Endodermal cell (in vitro differentiated cells): ENCODE measurements around the gene B3GALNT1. TPM values are rescaled to one million over a fixed set of nuclear protein-coding genes. Genes with fewer than 3 reads are reported as not detected.

Source experiments
- DNase-seq: peaks from one replicate; pipeline ENCODE4 v3.0.0-alpha.2; 2017
- H3K27ac ChIP-seq: 2 replicates; pipeline ENCODE4 v1.5.1; 2013; ENCODE audit warnings: mild to moderate bottlenecking, low read depth, low read length, moderate library complexity
- H3K27me3 ChIP-seq: 2 replicates; pipeline ENCODE4 v1.6.1; 2013; ENCODE audit warnings: mild to moderate bottlenecking, low read length, moderate library complexity; ENCODE audit not compliant: insufficient read depth, control insufficient read depth, poor library complexity, severe bottlenecking
- H3K36me3 ChIP-seq: 2 replicates; pipeline ENCODE4 v1.7.0; 2013; ENCODE audit warnings: mild to moderate bottlenecking, low read length, moderate library complexity; ENCODE audit not compliant: control insufficient read depth, insufficient read depth
- H3K4me1 ChIP-seq: one replicate; pipeline ENCODE4 v1.7.0; 2013; ENCODE audit warnings: low read length; ENCODE audit not compliant: control insufficient read depth, insufficient read depth
- H3K4me3 ChIP-seq: 2 replicates; pipeline ENCODE4 v1.5.1; 2013; ENCODE audit warnings: mild to moderate bottlenecking, low read length, moderate library complexity
- H3K9ac ChIP-seq: 2 replicates; pipeline ENCODE4 v1.6.1; 2013; ENCODE audit warnings: mild to moderate bottlenecking, low read length, moderate library complexity; ENCODE audit not compliant: poor library complexity, severe bottlenecking; ENCODE audit errors: extremely low read depth
- H3K9me3 ChIP-seq: 2 replicates; pipeline ENCODE4 v1.6.1; 2013; ENCODE audit warnings: mild to moderate bottlenecking, low read length, moderate library complexity; ENCODE audit not compliant: control insufficient read depth
- H3K27ac Mint-ChIP-seq: 2 replicates; pipeline ENCODE4 v1.8.0; 2020; ENCODE audit warnings: mixed read lengths
- H3K27me3 Mint-ChIP-seq: 2 replicates; pipeline ENCODE4 v1.8.0; 2021; ENCODE audit warnings: mild to moderate bottlenecking, mixed read lengths; ENCODE audit not compliant: insufficient read depth
- H3K36me3 Mint-ChIP-seq: 2 replicates; pipeline ENCODE4 v1.8.0; 2020; ENCODE audit warnings: low read depth, mixed read lengths
- H3K4me1 Mint-ChIP-seq: 2 replicates; pipeline ENCODE4 v1.8.0; 2020; ENCODE audit warnings: mixed read lengths
- H3K4me3 Mint-ChIP-seq: 2 replicates; pipeline ENCODE4 v1.8.0; 2020; ENCODE audit warnings: mild to moderate bottlenecking, moderate library complexity, mixed read lengths
- H3K9me3 Mint-ChIP-seq: 2 replicates; pipeline ENCODE4 v1.8.0; 2020; ENCODE audit warnings: mild to moderate bottlenecking, mixed read lengths
- WGBS, 2 experiments: methylation state at CpG; one replicate each; pipeline versions ENCODE4 v1.1.5 to v1.1.7; 2013; ENCODE audit warnings: missing lambda C conversion rate in 2 of 2, mixed read lengths in 1 of 2; ENCODE audit not compliant: insufficient coverage in 1 of 2, insufficient read length in 1 of 2; 5-methylcytosine and 5-hydroxymethylcytosine counted together
- total RNA-seq, 2 donors: library from RNA; stranded (reverse); fragmentation: NEBNext Ultra II Directional in 1 of 2; extraction: Animal tissue kit (Norgen Biotek cat#: 25700) in 1 of 2; gene quantifications; 2 replicates in 1 of 2; 3 replicates in 1 of 2; pipeline ENCODE4 v1.2.1, GENCODE V29; 2021
- TF ChIP-seq, protein P1 (sequence below): fragments of 200-600 bp; sonication (generic); conservative IDR thresholded peaks from 2 replicates; pipeline ENCODE4 v1.5.0; 2021; ENCODE audit warnings: antibody characterized with exemption, mild to moderate bottlenecking

Gene B3GALNT1
- total RNA-seq, 2 donors from 2014 or later, result 23.1 to 24.7 TPM

DNA sequence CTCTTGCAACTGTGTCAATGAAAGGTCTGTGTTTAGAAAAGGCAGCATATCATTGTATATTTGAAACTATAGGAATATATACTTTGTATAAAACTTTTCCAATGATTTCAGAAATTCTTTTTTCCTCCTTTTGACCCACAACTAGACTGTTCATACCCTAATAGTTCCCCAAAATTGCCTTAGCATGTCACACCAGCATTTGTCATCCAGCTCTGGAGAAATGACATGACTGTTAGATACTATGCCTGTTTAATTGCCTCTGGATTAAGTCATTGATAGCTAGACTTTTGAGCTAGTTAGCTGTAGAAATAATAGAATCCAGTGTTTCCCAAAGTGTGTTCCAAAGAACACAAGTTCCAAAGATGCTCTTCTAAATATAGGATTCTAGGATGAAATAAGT, 32.4 kb downstream of the B3GALNT1 start:
- no peaks in the 10 kb centered on the region for H3K4me1 Mint-ChIP-seq
- Histone ChIP-seq H3K9me3 (no peaks in the 10 kb centered on the region), H3K27ac (no peak overlapping the region), H3K27me3 (no peaks in the 10 kb centered on the region), H3K4me3 (no peak overlapping the region), H3K9ac (no peak overlapping the region), H3K36me3 (no peaks in the 10 kb centered on the region), H3K4me1 (no peaks in the 10 kb centered on the region)
- TF ChIP-seq, protein P1, sequence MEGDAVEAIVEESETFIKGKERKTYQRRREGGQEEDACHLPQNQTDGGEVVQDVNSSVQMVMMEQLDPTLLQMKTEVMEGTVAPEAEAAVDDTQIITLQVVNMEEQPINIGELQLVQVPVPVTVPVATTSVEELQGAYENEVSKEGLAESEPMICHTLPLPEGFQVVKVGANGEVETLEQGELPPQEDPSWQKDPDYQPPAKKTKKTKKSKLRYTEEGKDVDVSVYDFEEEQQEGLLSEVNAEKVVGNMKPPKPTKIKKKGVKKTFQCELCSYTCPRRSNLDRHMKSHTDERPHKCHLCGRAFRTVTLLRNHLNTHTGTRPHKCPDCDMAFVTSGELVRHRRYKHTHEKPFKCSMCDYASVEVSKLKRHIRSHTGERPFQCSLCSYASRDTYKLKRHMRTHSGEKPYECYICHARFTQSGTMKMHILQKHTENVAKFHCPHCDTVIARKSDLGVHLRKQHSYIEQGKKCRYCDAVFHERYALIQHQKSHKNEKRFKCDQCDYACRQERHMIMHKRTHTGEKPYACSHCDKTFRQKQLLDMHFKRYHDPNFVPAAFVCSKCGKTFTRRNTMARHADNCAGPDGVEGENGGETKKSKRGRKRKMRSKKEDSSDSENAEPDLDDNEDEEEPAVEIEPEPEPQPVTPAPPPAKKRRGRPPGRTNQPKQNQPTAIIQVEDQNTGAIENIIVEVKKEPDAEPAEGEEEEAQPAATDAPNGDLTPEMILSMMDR, result no peak
- H3K27me3 Mint-ChIP-seq, result no peaks in the 10 kb centered on the region
- no peaks in the 10 kb centered on the region for H3K36me3 Mint-ChIP-seq
- H3K4me3 Mint-ChIP-seq, result no peak overlapping the region
- no peaks in the 10 kb centered on the region for H3K9me3 Mint-ChIP-seq
- no peak for DNase-seq
- H3K27ac Mint-ChIP-seq, result no peak overlapping the region

DNA sequence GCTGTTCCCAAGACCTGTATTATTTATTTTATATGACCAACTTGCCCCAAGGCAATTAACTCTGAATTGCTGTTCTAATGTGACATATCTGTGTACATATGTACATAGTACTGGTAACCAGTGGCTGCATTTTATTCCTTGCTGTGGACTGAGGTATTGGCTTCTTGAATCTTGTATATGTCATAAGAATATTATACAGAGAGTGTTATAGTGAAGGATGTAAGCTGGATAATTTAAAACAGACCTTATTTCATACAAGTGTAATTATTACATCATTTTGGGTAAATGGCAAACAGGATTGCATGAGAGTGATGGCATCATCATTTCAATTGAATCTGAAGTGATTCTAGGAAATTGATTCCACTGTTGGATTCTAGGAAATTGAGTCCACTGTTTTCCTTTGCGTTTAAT, 32.9 kb downstream of the B3GALNT1 start:
- Histone ChIP-seq H3K27me3 (no peaks in the 10 kb centered on the region), H3K4me1 (no peaks in the 10 kb centered on the region), H3K36me3 (no peaks in the 10 kb centered on the region), H3K9me3 (no peaks in the 10 kb centered on the region), H3K4me3 (no peak overlapping the region), H3K27ac (no peak overlapping the region), H3K9ac (no peak overlapping the region)
- no peaks in the 10 kb centered on the region for H3K36me3 Mint-ChIP-seq
- H3K27ac Mint-ChIP-seq, result no peak overlapping the region
- no peaks in the 10 kb centered on the region for H3K4me1 Mint-ChIP-seq
- no peak for DNase-seq
- H3K9me3 Mint-ChIP-seq, result no peaks in the 10 kb centered on the region
- H3K27me3 Mint-ChIP-seq, result no peaks in the 10 kb centered on the region
- WGBS, 2 experiments, result 80 to 90% methylated on average over 1 of the region's 1 CpG
- TF ChIP-seq, protein P1, result no peak
- H3K4me3 Mint-ChIP-seq, result no peak overlapping the region

DNA sequence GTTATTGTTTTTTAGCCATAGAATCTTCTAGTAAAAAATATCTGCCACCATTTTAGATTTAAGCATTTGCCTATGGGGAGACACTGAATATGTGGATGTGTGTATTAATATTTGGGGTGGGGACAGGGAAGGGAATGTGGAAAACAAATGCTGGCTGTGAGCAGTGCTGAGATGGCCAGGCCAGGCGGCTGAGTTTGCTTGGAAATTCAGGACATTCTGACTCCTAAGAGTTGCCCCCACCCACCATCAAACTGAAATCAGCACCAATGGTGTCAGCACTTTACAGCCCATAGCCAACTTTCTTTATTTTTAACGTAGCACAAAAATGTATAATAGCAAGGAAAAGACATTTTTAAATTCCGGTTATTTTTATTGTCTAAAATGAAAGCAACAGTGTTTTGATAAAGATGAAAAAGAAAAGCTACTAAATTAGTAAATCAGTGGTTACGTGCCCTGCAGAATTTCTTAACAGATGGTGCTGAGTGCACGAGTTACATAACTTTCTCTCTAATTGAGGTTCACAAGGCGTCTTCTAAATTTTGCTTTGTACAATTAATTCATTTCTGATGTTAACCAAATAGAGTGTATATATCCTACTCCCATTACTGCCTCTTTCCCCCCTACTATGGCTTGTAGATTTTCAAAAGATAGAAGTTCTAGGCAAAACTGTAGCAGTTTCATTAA, 34.0 kb downstream of the B3GALNT1 start:
- no peak for DNase-seq
- H3K4me3 Mint-ChIP-seq, result no peak overlapping the region
- H3K9me3 Mint-ChIP-seq, result no peaks in the 10 kb centered on the region
- no peaks in the 10 kb centered on the region for H3K27me3 Mint-ChIP-seq
- Histone ChIP-seq H3K4me1 (no peaks in the 10 kb centered on the region), H3K27me3 (no peaks in the 10 kb centered on the region), H3K27ac (no peak overlapping the region), H3K4me3 (no peak overlapping the region), H3K9ac (no peak overlapping the region), H3K9me3 (no peaks in the 10 kb centered on the region), H3K36me3 (no peaks in the 10 kb centered on the region)
- WGBS, 2 experiments, result 93% methylated on average over 5 to 6 of the region's 6 CpGs
- no peaks in the 10 kb centered on the region for H3K4me1 Mint-ChIP-seq
- H3K36me3 Mint-ChIP-seq, result no peaks in the 10 kb centered on the region
- H3K27ac Mint-ChIP-seq, result no peak overlapping the region
- TF ChIP-seq, protein P1, result no peak
